Measurements from ENCODE around the gene TMEM87B.
"Not testable (repeated sequence)": the region's sequence is repeated elsewhere in the genome, so short reads cannot be mapped to it uniquely, and the experiment has no call there.

The TMEM87B gene

DNA sequence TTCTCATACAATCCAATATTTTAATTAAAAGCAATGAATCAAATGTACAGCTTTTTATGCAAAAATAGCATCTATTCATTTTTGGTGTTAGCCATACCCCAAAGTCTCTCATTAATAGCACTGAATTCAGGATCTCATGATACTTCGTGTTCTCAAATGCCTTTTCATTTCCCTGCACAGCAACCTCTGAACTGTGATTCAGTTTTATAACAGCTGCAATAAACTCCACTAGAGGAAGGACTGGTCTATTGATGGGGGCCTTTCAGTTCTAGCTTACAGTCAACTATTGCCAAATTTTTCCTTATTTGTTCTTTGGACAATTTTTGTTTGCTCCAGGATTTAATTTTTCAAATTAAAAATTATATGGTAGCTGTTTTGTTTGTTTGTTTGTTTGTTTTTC, 4.8 kb upstream of the TMEM87B start:
- peaks cover 19% of the 10 kb centered on the region for H3K4me1 ChIP-seq (ENCODE audit: insufficient read depth, low read length)
- H3K9me3 ChIP-seq (ENCODE audit: insufficient read depth, low read depth, low read length), result peaks cover 7% of the 10 kb centered on the region; the same call in 1 of the 2 replicates
- no peak overlapping the region for H3K4me3 ChIP-seq (ENCODE audit: low read length)
- no peaks in the 10 kb centered on the region for H3K36me3 ChIP-seq (ENCODE audit: insufficient read depth, low read length)
- H3K9ac ChIP-seq (ENCODE audit: low read depth, low read length), result no peak overlapping the region
- H3K27me3 ChIP-seq (ENCODE audit: insufficient read depth, low read length), result no peaks in the 10 kb centered on the region; the same call in 1 of the 2 replicates
- WGBS, result 100% methylated on average over 1 of the region's 1 CpG
- H3K27ac ChIP-seq (ENCODE audit: low read depth, low read length), result no peak overlapping the region

GRCh38 chr2:112053917-112054846, 887 bp upstream of the TMEM87B start:
- H3K27me3 ChIP-seq (ENCODE audit: insufficient read depth, low read length), result no peaks in the 10 kb centered on the region; the same call in 1 of the 2 replicates
- WGBS, result under 1% methylated on average over 62 of the region's 62 CpGs
- H3K9ac ChIP-seq (ENCODE audit: low read depth, low read length), result peak overlapping the region; percentile 63
- H3K4me3 ChIP-seq (ENCODE audit: low read length), result peak overlapping the region; percentile 91
- no peaks in the 10 kb centered on the region for H3K36me3 ChIP-seq (ENCODE audit: insufficient read depth, low read length)
- no peaks in the 10 kb centered on the region for H3K9me3 ChIP-seq (ENCODE audit: insufficient read depth, low read depth, low read length)
- peak overlapping the region; percentile 58; the same call in 1 of the 2 replicates for H3K27ac ChIP-seq (ENCODE audit: low read depth, low read length)
- peaks cover 12% of the 10 kb centered on the region for H3K4me1 ChIP-seq (ENCODE audit: insufficient read depth, low read length)

GRCh38 chr2:112055730-112056625, 909 bp downstream of the TMEM87B start:
- Histone ChIP-seq H3K27ac (ENCODE audit: low read depth, low read length) (peak overlapping the region; percentile 74; the same call in 1 of the 2 replicates), H3K9me3 (ENCODE audit: insufficient read depth, low read depth, low read length) (no peaks in the 10 kb centered on the region), H3K4me3 (ENCODE audit: low read length) (peak overlapping the region; percentile 69), H3K27me3 (ENCODE audit: insufficient read depth, low read length) (no peaks in the 10 kb centered on the region; the same call in 1 of the 2 replicates), H3K4me1 (ENCODE audit: insufficient read depth, low read length) (peaks cover 12% of the 10 kb centered on the region), H3K9ac (ENCODE audit: low read depth, low read length) (peak overlapping the region; percentile 75), H3K36me3 (ENCODE audit: insufficient read depth, low read length) (0 out of 2 replicates have a peak, but pooled peaks cover 2% of the 10 kb centered on the region)
- WGBS, result 3% methylated on average over 41 of the region's 42 CpGs

- H3K4me1 ChIP-seq (ENCODE audit: insufficient read depth, low read length), result peaks cover 12% of the 10 kb centered on the region
- H3K4me3 ChIP-seq (ENCODE audit: low read length), result peak overlapping the region; percentile 69
- 0 out of 2 replicates have a peak, but pooled peaks cover 6% of the 10 kb centered on the region for H3K36me3 ChIP-seq (ENCODE audit: insufficient read depth, low read length)
- H3K27ac ChIP-seq (ENCODE audit: low read depth, low read length), result no peak overlapping the region
- no peaks in the 10 kb centered on the region; the same call in 1 of the 2 replicates for H3K27me3 ChIP-seq (ENCODE audit: insufficient read depth, low read length)
- no peaks in the 10 kb centered on the region for H3K9me3 ChIP-seq (ENCODE audit: insufficient read depth, low read depth, low read length)
- peak overlapping the region; percentile 75; the same call in 1 of the 2 replicates for H3K9ac ChIP-seq (ENCODE audit: low read depth, low read length)
- 93% methylated on average over 3 of the region's 3 CpGs for WGBS
These were observed 1.5 kb downstream of the TMEM87B start for GRCh38 chr2:112056626-112056987.

DNA sequence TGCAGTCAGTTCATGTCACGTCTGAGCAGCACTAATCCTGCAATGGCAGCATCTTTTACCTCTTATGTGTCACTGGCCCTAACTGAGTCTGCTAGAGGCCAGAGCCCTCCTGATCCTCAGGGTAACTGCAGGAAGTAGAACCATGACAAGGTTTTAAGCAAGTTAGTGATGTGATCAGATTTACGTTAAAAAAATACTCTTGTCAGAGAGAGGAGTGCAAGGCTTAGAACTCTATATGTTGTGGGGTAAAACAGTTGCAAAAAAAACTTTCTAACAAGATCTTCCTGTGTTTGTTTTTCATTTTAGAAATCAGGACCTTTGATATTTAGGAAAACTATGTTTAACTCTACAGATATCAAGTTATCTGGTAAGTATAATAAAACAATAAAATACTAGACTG, 4.6 kb downstream of the TMEM87B start:
- peaks cover 8% of the 10 kb centered on the region for H3K4me1 ChIP-seq (ENCODE audit: insufficient read depth, low read length)
- WGBS, result 87% methylated on average over 2 of the region's 2 CpGs
- H3K9ac ChIP-seq (ENCODE audit: low read depth, low read length), result no peak overlapping the region
- H3K27me3 ChIP-seq (ENCODE audit: insufficient read depth, low read length), result no peaks in the 10 kb centered on the region
- H3K27ac ChIP-seq (ENCODE audit: low read depth, low read length), result no peak overlapping the region
- H3K9me3 ChIP-seq (ENCODE audit: insufficient read depth, low read depth, low read length), result no peaks in the 10 kb centered on the region
- H3K4me3 ChIP-seq (ENCODE audit: low read length), result no peak overlapping the region
- peaks cover 22% of the 10 kb centered on the region for H3K36me3 ChIP-seq (ENCODE audit: insufficient read depth, low read length)

DNA sequence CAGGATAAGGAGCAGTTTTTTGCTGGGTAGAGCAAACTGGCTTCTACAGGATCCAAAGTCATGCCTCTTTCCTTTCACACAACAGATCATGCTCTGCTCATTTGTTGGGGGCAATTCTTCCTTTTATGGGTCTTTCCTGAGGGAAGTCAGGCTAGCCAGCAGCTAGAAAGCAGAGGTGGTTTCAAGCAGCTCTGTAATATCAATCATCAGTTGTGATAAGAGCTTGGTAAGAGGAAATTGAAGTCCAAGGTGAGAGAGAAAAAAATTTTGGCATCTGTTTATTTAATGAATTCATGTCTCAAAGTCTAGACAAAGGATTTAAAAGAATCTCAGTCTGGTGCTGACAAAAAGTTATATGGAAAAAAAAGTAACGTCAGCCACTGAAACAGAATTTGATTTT, 6.2 kb downstream of the TMEM87B start:
- Histone ChIP-seq H3K4me1 (ENCODE audit: insufficient read depth, low read length) (peaks cover 7% of the 10 kb centered on the region), H3K4me3 (ENCODE audit: low read length) (no peak overlapping the region), H3K9me3 (ENCODE audit: insufficient read depth, low read depth, low read length) (no peaks in the 10 kb centered on the region), H3K27me3 (ENCODE audit: insufficient read depth, low read length) (no peaks in the 10 kb centered on the region), H3K36me3 (ENCODE audit: insufficient read depth, low read length) (peaks cover 28% of the 10 kb centered on the region), H3K27ac (ENCODE audit: low read depth, low read length) (no peak overlapping the region), H3K9ac (ENCODE audit: low read depth, low read length) (no peak overlapping the region)
- 89% methylated on average over 1 of the region's 1 CpG for WGBS

GRCh38 chr2:112061840-112062239, 6.8 kb downstream of the TMEM87B start:
- Histone ChIP-seq H3K27me3 (ENCODE audit: insufficient read depth, low read length) (no peaks in the 10 kb centered on the region), H3K9ac (ENCODE audit: low read depth, low read length) (no peak overlapping the region), H3K27ac (ENCODE audit: low read depth, low read length) (no peak overlapping the region), H3K36me3 (ENCODE audit: insufficient read depth, low read length) (peaks cover 32% of the 10 kb centered on the region), H3K9me3 (ENCODE audit: insufficient read depth, low read depth, low read length) (no peaks in the 10 kb centered on the region), H3K4me3 (ENCODE audit: low read length) (no peak overlapping the region), H3K4me1 (ENCODE audit: insufficient read depth, low read length) (peaks cover 1% of the 10 kb centered on the region; the same call in 1 of the 2 replicates)
- WGBS, result 100% methylated on average over 1 of the region's 2 CpGs

GRCh38 chr2:112062894-112063293, 7.8 kb downstream of the TMEM87B start:
- H3K9me3 ChIP-seq (ENCODE audit: insufficient read depth, low read depth, low read length), result no peaks in the 10 kb centered on the region
- no peaks in the 10 kb centered on the region for H3K27me3 ChIP-seq (ENCODE audit: insufficient read depth, low read length)
- no peak overlapping the region for H3K9ac ChIP-seq (ENCODE audit: low read depth, low read length)
- H3K4me1 ChIP-seq (ENCODE audit: insufficient read depth, low read length), result no peaks in the 10 kb centered on the region
- H3K36me3 ChIP-seq (ENCODE audit: insufficient read depth, low read length), result peaks cover 36% of the 10 kb centered on the region
- H3K4me3 ChIP-seq (ENCODE audit: low read length), result no peak overlapping the region
- WGBS, result 84% methylated on average over 1 of the region's 1 CpG
- no peak overlapping the region for H3K27ac ChIP-seq (ENCODE audit: low read depth, low read length)

DNA sequence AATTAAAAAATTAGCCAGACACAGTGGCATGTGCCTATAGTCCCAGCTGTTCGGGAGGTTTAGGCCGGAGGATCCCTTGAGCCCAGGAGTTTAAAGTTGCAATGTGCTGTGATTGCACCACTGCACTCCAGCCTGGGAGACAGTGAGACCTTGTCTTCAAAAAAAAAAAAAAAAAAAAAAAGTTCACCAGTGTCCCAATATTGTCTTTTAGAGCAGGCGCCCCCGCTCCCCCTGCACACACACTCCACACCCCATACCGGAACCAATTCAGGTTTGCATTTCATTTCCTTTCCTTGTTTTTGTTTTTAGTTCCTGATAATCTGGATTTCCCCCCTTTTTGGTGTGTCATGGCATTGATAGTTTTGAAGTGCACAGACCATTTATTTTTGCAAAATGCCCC, 10.4 kb downstream of the TMEM87B start:
- Histone ChIP-seq H3K4me1 (ENCODE audit: insufficient read depth, low read length) (no peaks in the 10 kb centered on the region), H3K27me3 (ENCODE audit: insufficient read depth, low read length) (no peaks in the 10 kb centered on the region), H3K9ac (ENCODE audit: low read depth, low read length) (no peak overlapping the region), H3K9me3 (ENCODE audit: insufficient read depth, low read depth, low read length) (no peaks in the 10 kb centered on the region), H3K36me3 (ENCODE audit: insufficient read depth, low read length) (peaks cover 39% of the 10 kb centered on the region), H3K4me3 (ENCODE audit: low read length) (no peak overlapping the region), H3K27ac (ENCODE audit: low read depth, low read length) (no peak overlapping the region)
- WGBS, result 72% methylated on average over 5 of the region's 5 CpGs

GRCh38 chr2:112065966-112066365, 10.9 kb downstream of the TMEM87B start:
- Histone ChIP-seq H3K27me3 (ENCODE audit: insufficient read depth, low read length) (no peaks in the 10 kb centered on the region), H3K36me3 (ENCODE audit: insufficient read depth, low read length) (peaks cover 37% of the 10 kb centered on the region), H3K4me1 (ENCODE audit: insufficient read depth, low read length) (no peaks in the 10 kb centered on the region), H3K27ac (ENCODE audit: low read depth, low read length) (no peak overlapping the region), H3K9me3 (ENCODE audit: insufficient read depth, low read depth, low read length) (no peaks in the 10 kb centered on the region), H3K4me3 (ENCODE audit: low read length) (no peak overlapping the region), H3K9ac (ENCODE audit: low read depth, low read length) (no peak overlapping the region)
- WGBS, result no CpG with 5 or more reads among the region's 1 CpG

GRCh38 chr2:112069794-112070193, 14.7 kb downstream of the TMEM87B start:
- not testable (repeated sequence) for H3K27me3 ChIP-seq (ENCODE audit: insufficient read depth, low read length); H3K27ac ChIP-seq (ENCODE audit: low read depth, low read length); H3K9ac ChIP-seq (ENCODE audit: low read depth, low read length); H3K4me1 ChIP-seq (ENCODE audit: insufficient read depth, low read length); H3K9me3 ChIP-seq (ENCODE audit: insufficient read depth, low read depth, low read length); H3K4me3 ChIP-seq (ENCODE audit: low read length)
- H3K36me3 ChIP-seq (ENCODE audit: insufficient read depth, low read length), result peaks cover 22% of the 10 kb centered on the region

All from HUES64 (cell line).